ENCODE measurements around the gene PAX6. TPM values are rescaled to one million over a fixed set of nuclear protein-coding genes. Genes with fewer than 3 reads are reported as not detected.
"Not testable (repeated sequence)": the region's sequence is repeated elsewhere in the genome, so short reads cannot be mapped to it uniquely, and the experiment has no call there.

PAX6 gene
- total and polyA plus RNA-seq, 2 of the 13 experiments (the other 11 are each of a cell fraction or from before 2014, with no cell fraction given): 0.15 to 1.1 TPM

GRCh38 chr11:31747581-31747980, 63.5 kb downstream of the PAX6 start:
- Histone ChIP-seq H3K4me1 (ENCODE audit: insufficient read depth, low read length) (no peaks in the 10 kb centered on the region), H2AFZ (ENCODE audit: low read length) (no peak overlapping the region), H3K9ac (ENCODE audit: insufficient read depth, low read depth, low read length) (no peak overlapping the region), H3K4me3 (replicated peaks in 1 of 3; ENCODE audit: insufficient read depth in 1 of 3, low read depth in 2 of 3, low read length in 3 of 3) (no peak overlapping the region), H3K9me3 (ENCODE audit: low read length) (no peaks in the 10 kb centered on the region), H3K79me2 (ENCODE audit: insufficient read depth, low read length) (no peaks in the 10 kb centered on the region), H3K27ac (ENCODE audit: extremely low read length, insufficient read depth, low read length) (no peak overlapping the region), H3K36me3 (replicated peaks in 1 of 2; ENCODE audit: control insufficient read depth in 1 of 2, insufficient read depth in 2 of 2, low read length in 2 of 2) (no peaks in the 10 kb centered on the region), H4K20me1 (ENCODE audit: insufficient read depth, low read length) (no peaks in the 10 kb centered on the region), H3K4me2 (ENCODE audit: low read depth, low read length) (no peak overlapping the region), H3K27me3 (ENCODE audit: control insufficient read depth in 1 of 2, insufficient read depth in 2 of 2, low read length in 2 of 2) (no peaks in the 10 kb centered on the region)
- no peak for ATAC-seq
- no peak for DNase-seq (ENCODE audit: low spot score)
- CTCF ChIA-PET (ENCODE audit: low intra/inter-chr PET ratio, low total read pairs): no interaction called here
- FAIRE-seq: no peak
- POLR2A ChIA-PET: no interaction called here
- no TSS peak for BruUV-seq (replicated peaks)
- TF ChIP-seq TBL1XR1 (IDR thresholded peaks at IDR 0.05; ENCODE audit: borderline replicate concordance, low read length, partially characterized antibody): no peak
- no peak for TF ChIP-seq PLRG1 (conservative IDR thresholded peaks at IDR 0.05)
- no peak for TF ChIP-seq HES4 (CRISPR knock-in tag; IDR thresholded peaks at IDR 0.05; ENCODE audit: borderline replicate concordance)
- TF ChIP-seq ZNF740 (CRISPR knock-in tag; IDR thresholded peaks at IDR 0.05): no peak
- no peak for TF ChIP-seq BHLHE40 (IDR thresholded peaks at IDR 0.05; ENCODE audit: low read length)
- TF ChIP-seq PAF1 (CRISPR knock-in tag; IDR thresholded peaks at IDR 0.05): no peak
- no peak for TF ChIP-seq MAFG (CRISPR knock-in tag; IDR thresholded peaks at IDR 0.05)
- TF ChIP-seq ZNF570 (CRISPR knock-in tag; IDR thresholded peaks at IDR 0.05; ENCODE audit: borderline replicate concordance): no peak
- no peak for TF ChIP-seq ZNF597 (CRISPR knock-in tag; IDR thresholded peaks at IDR 0.05)
- TF ChIP-seq, protein P1, sequence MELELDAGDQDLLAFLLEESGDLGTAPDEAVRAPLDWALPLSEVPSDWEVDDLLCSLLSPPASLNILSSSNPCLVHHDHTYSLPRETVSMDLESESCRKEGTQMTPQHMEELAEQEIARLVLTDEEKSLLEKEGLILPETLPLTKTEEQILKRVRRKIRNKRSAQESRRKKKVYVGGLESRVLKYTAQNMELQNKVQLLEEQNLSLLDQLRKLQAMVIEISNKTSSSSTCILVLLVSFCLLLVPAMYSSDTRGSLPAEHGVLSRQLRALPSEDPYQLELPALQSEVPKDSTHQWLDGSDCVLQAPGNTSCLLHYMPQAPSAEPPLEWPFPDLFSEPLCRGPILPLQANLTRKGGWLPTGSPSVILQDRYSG (CRISPR knock-in tag; IDR thresholded peaks at IDR 0.05): no peak
- TF ChIP-seq ZNF230 (CRISPR knock-in tag; IDR thresholded peaks at IDR 0.05): no peak
- TF ChIP-seq GABPB1 (CRISPR knock-in tag; IDR thresholded peaks at IDR 0.05): no peak
- TF ChIP-seq ZNF256 (CRISPR knock-in tag; conservative IDR thresholded peaks at IDR 0.05): no peak
- TF ChIP-seq ZNF776 (CRISPR knock-in tag; IDR thresholded peaks at IDR 0.05): no peak
- TF ChIP-seq ZNF224 (CRISPR knock-in tag; IDR thresholded peaks at IDR 0.05): no peak
- no peak for TF ChIP-seq ZFP90 (CRISPR knock-in tag; IDR thresholded peaks at IDR 0.05; ENCODE audit: borderline replicate concordance)
- intact Hi-C loops (cut with micrococcal nuclease; ENCODE audit: unreplicated experiment) (no loop called here), in situ Hi-C loops (cut with HindIII; ENCODE audit: extremely low pct_ligation_motif_present, low pct_unique_long_range_greater_than_20kb) (no loop called here)
- WGBS (ENCODE audit: low lambda C conversion rate): 22% methylated on average over 1 of the region's 1 CpG

- POLR2A ChIA-PET; H3K9me3 ChIP-seq (ENCODE audit: low read length); FAIRE-seq; H3K4me3 ChIP-seq (replicated peaks in 1 of 3; ENCODE audit: insufficient read depth in 1 of 3, low read depth in 2 of 3, low read length in 3 of 3); H3K9ac ChIP-seq (ENCODE audit: insufficient read depth, low read depth, low read length); H3K27me3 ChIP-seq (ENCODE audit: control insufficient read depth in 1 of 2, insufficient read depth in 2 of 2, low read length in 2 of 2); H3K4me2 ChIP-seq (ENCODE audit: low read depth, low read length); ATAC-seq; CTCF ChIA-PET (ENCODE audit: low intra/inter-chr PET ratio, low total read pairs); H2AFZ ChIP-seq (ENCODE audit: low read length); H3K79me2 ChIP-seq (ENCODE audit: insufficient read depth, low read length); H3K4me1 ChIP-seq (ENCODE audit: insufficient read depth, low read length); H3K27ac ChIP-seq (ENCODE audit: extremely low read length, insufficient read depth, low read length); in situ Hi-C loops (cut with HindIII; ENCODE audit: extremely low pct_ligation_motif_present, low pct_unique_long_range_greater_than_20kb); H4K20me1 ChIP-seq (ENCODE audit: insufficient read depth, low read length); H3K36me3 ChIP-seq (replicated peaks in 1 of 2; ENCODE audit: control insufficient read depth in 1 of 2, insufficient read depth in 2 of 2, low read length in 2 of 2); intact Hi-C loops (cut with micrococcal nuclease; ENCODE audit: unreplicated experiment); DNase-seq (ENCODE audit: low spot score); BruUV-seq (replicated peaks): not testable (repeated sequence)
- 96% methylated on average over 25 of the region's 26 CpGs for WGBS (ENCODE audit: low lambda C conversion rate)
Observed at GRCh38 chr11:31740731-31741368, 70.3 kb downstream of the PAX6 start.
